HPDE6-E6E7 (cell line): ENCODE measurements around the gene ZNF239.
"Not testable (repeated sequence)": the region's sequence is repeated elsewhere in the genome, so short reads cannot be mapped to it uniquely, and the experiment has no call there.

Experiments used
- DNase-seq: peaks from one replicate; pipeline ENCODE4 v3.0.0; 2011; ENCODE audit warnings: missing footprints; ENCODE audit errors: extremely low spot score

Gene ZNF239

GRCh38 chr10:43576580-43576979, 2.2 kb upstream of the ZNF239 start:
- DNase-seq: no peak

- no peak for DNase-seq
Measured at GRCh38 chr10:43576062-43576461, 1.6 kb upstream of the ZNF239 start.

- DNase-seq: no peak
Measured at GRCh38 chr10:43574906-43575305, 490 bp upstream of the ZNF239 start.

GRCh38 chr10:43573250-43574000, 991 bp downstream of the ZNF239 start:
- no peak for DNase-seq

GRCh38 chr10:43570971-43571370, 3.4 kb downstream of the ZNF239 start:
- DNase-seq: no peak

GRCh38 chr10:43569681-43570080, 4.7 kb downstream of the ZNF239 start:
- DNase-seq: no peak

GRCh38 chr10:43557214-43557613, 17.2 kb downstream of the ZNF239 start:
- DNase-seq: no peak

GRCh38 chr10:43543746-43544145, 30.7 kb downstream of the ZNF239 start:
- not testable (repeated sequence) for DNase-seq

GRCh38 chr10:43524434-43525247, 49.8 kb downstream of the ZNF239 start:
- no peak for DNase-seq
